ENCODE data around the gene NCOR1. TPM values are rescaled to one million over a fixed set of nuclear protein-coding genes. Genes with fewer than 3 reads are reported as not detected.

NCOR1 gene
- total RNA-seq, 4 donors from 2014 or later = 96.9 to 158 (median 133) TPM

DNA sequence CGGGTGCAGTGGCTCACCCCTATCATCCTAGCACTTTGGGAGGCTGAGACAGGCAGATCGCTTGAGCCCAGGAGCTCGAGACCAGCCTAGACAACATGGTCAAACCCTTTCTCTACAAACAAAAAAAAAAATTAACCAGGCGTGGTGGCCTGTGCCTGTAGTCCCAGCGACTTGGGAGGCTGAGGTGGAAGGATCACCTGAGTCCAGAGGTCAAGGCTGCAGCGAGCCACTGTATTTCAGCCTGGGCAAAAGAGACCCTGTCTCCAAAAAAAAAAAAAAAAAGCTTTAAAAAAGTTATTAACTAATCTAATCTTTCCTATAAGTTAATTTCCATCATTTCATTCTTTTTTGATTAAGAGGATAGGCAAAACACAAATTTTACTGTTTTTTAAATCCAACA lies 2.5 kb downstream of the NCOR1 start:
- TF ChIP-seq, protein P1, sequence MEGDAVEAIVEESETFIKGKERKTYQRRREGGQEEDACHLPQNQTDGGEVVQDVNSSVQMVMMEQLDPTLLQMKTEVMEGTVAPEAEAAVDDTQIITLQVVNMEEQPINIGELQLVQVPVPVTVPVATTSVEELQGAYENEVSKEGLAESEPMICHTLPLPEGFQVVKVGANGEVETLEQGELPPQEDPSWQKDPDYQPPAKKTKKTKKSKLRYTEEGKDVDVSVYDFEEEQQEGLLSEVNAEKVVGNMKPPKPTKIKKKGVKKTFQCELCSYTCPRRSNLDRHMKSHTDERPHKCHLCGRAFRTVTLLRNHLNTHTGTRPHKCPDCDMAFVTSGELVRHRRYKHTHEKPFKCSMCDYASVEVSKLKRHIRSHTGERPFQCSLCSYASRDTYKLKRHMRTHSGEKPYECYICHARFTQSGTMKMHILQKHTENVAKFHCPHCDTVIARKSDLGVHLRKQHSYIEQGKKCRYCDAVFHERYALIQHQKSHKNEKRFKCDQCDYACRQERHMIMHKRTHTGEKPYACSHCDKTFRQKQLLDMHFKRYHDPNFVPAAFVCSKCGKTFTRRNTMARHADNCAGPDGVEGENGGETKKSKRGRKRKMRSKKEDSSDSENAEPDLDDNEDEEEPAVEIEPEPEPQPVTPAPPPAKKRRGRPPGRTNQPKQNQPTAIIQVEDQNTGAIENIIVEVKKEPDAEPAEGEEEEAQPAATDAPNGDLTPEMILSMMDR (IDR thresholded peaks at IDR 0.05; ENCODE audit: low read depth) = no peak

DNA sequence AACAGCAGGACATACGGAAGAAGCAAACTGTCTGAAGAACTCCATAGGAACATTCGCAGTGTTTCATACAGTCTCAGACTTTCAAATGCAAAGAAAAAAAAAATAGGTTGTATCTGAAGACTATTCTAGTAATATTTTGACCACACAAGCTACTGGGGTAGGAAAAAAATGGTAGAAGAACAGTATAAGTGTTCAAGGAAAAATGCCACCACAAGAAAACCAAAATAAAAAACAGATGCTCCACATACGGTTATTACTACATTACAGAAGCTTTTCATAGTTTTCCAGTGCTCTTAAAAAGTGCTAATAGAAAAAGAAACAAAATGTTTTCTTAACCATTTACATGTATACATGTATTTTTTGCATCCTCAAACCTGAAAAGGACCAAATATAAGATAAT lies 3.7 kb downstream of the NCOR1 start:
- TF ChIP-seq, protein P1 (IDR thresholded peaks at IDR 0.05; ENCODE audit: low read depth) = no peak

DNA sequence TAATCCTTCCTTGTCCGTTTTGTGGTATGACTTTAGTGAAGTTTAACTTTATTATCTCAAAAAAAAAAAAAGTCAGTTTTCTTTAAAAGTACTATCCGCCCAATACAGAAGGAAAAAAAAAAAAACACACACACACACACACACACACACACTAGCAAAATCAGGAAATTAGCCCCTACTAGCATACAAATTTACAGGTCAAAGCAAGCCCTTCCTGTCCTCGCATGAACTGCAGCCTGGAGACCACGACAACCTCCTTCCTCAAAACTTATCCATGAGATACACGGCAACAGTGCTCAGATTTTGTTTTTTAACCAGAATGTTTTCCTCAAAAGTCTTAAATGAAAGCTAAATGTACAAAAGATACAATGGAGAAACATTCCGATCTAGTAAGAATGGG lies 16.2 kb downstream of the NCOR1 start:
- TF ChIP-seq, protein P1 (IDR thresholded peaks at IDR 0.05; ENCODE audit: low read depth) = no peak

DNA sequence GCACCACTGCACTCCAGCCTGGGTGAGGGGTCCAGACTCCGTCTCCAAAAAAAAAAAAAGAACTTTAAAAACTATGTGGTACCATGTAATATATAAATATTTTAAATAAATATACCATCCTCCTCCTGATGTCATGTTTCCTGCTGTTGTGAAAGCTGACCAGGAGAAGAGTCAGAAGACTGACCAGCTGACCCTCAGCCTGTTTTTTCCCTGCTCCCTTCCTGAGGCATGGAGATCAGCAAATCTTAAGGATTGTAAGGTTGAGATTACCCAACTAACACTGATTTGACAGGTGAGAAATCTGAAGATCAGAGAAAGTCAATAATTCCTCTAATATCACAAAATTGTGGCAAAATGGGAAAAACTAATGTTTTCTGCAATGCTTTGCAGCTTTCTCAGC lies 18.1 kb downstream of the NCOR1 start:
- TF ChIP-seq, protein P1 (IDR thresholded peaks at IDR 0.05; ENCODE audit: low read depth) = no peak

DNA sequence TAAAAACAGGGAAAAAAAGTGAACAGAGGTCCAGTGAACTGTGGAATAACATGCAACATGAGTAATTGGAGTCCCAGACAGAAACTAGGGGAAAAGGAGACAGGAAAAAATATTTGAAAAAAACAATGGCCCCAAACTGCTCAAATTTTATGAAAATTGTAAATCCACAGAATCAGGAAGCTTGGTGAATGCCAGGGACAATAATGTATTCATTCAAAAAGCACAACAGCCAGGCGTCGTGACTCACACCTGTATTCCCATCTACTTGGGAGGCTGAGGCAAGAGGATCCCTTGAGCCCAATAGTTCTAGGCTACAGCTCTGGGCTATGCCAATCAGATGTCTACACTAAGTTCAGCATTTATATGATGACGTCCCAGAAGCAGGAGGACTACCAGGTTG lies 23.7 kb downstream of the NCOR1 start:
- TF ChIP-seq, protein P1 (IDR thresholded peaks at IDR 0.05; ENCODE audit: low read depth) = no peak

DNA sequence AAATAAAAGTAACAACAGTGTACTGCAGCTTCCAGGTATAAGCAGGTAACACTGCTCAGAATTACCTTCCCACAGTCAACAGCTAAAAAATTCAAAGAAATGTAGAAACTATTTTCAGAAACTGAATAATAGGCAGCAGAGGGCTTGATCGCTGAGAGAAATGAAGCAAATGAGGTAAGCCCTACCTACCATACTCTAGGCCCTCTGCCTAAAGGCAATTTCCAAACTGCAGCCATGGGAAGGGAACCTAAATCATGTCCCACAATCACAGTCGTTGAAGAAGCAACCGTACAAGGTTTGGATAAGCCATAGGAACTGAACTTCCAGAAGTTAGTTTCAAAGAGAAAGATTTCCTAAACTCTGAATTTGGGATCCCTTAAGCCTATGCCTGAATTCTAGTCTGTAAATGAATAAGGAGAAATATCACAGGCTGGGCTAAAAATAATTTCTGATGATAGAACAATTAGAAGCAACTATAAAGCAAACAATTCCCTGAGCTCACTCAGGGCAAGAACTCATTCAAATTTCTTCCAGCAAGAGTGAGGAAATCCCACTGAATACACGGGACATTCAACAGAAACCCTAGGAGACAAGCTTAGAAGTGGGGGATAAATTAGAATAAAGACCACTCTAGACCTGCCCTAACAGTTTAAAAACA lies 24.5 kb downstream of the NCOR1 start:
- TF ChIP-seq, protein P1 (IDR thresholded peaks at IDR 0.05; ENCODE audit: low read depth) = no peak

DNA sequence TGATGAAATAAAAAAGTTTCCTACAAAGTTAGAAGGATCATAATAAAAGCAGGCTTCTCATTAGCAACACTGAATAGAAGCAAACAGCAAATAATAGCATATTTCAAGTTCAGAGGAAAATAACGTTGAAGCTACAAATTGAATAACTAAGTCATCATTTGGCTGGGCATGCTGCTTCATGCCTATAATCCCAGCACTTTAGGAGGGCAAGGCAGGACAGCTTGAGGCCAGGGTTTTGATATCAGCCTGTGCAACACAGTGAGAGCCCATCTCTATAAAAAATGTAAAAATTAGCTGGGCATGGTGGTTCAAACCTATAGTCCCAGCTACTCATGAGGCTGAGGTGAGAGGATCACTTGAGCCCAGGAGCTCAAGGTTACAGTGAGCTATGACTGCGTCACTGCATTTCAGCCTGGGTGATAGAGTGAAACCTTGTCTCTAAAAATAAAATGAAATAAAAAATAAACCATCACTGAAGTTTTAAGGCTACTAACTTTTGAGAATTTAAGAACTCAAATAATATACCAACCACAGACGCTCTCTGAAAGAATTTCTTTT lies 25.5 kb downstream of the NCOR1 start:
- TF ChIP-seq, protein P1 (IDR thresholded peaks at IDR 0.05; ENCODE audit: low read depth) = no peak

All from subcutaneous adipose tissue (tissue), 4 donors.